NCI-H1694 treated with DMSO at 0.1 percent for 48 hours (cell line): ENCODE measurements around the gene FBXO46.

Experiments
- DNase-seq: peaks from one replicate; lab custom pipeline; 2025; lab: John Stamatoyannopoulos, UW

Gene FBXO46

GRCh38 chr19:45730368-45731288 lies at the start of gene FBXO46:
Gene FBXO46 (minus strand): TSS chr19:45730896. CDS start chr19:45713495, 17,401 bp downstream.
- peak; percentile 98 for DNase-seq

- DNase-seq: no peak
Measured at GRCh38 chr19:45780146-45780447, 49.4 kb upstream of the FBXO46 start.

- peak; percentile 83 for DNase-seq
Measured at GRCh38 chr19:45779231-45780145, 48.8 kb upstream of the FBXO46 start.

- DNase-seq: no peak
Measured at GRCh38 chr19:45778010-45778661, 47.4 kb upstream of the FBXO46 start.

- no peak for DNase-seq
Measured at GRCh38 chr19:45777395-45777961, 46.8 kb upstream of the FBXO46 start.

GRCh38 chr19:45774765-45775164 lies 44.1 kb upstream of the FBXO46 start:
- no peak for DNase-seq

GRCh38 chr19:45773384-45773783 lies 42.7 kb upstream of the FBXO46 start:
- no peak for DNase-seq

GRCh38 chr19:45772912-45773311 lies 42.2 kb upstream of the FBXO46 start:
- DNase-seq: no peak

- DNase-seq: no peak
Measured at GRCh38 chr19:45772130-45772840, 41.6 kb upstream of the FBXO46 start.

GRCh38 chr19:45771311-45771933 lies 40.7 kb upstream of the FBXO46 start:
- DNase-seq: no peak

- peak; percentile 96 for DNase-seq
Measured at GRCh38 chr19:45770192-45771101, 39.8 kb upstream of the FBXO46 start.

GRCh38 chr19:45769821-45770191 lies 39.1 kb upstream of the FBXO46 start:
- no peak for DNase-seq

- DNase-seq: peak; percentile 90
Measured at GRCh38 chr19:45768984-45769782, 38.5 kb upstream of the FBXO46 start, which contains the start of gene SIX5. Gene SIX5 (minus strand): TSS chr19:45769252. CDS start chr19:45768844, 408 bp downstream.

GRCh38 chr19:45768655-45768983 lies 37.9 kb upstream of the FBXO46 start:
- DNase-seq: no peak

GRCh38 chr19:45767881-45768654 lies 37.4 kb upstream of the FBXO46 start:
- DNase-seq: no peak

GRCh38 chr19:45767410-45767880 lies 36.7 kb upstream of the FBXO46 start:
- DNase-seq: no peak

GRCh38 chr19:45766869-45767346 lies 36.2 kb upstream of the FBXO46 start:
- no peak for DNase-seq

GRCh38 chr19:45766296-45766868 lies 35.7 kb upstream of the FBXO46 start:
- no peak for DNase-seq
